ENCODE data around the gene MYZAP.

DNA sequence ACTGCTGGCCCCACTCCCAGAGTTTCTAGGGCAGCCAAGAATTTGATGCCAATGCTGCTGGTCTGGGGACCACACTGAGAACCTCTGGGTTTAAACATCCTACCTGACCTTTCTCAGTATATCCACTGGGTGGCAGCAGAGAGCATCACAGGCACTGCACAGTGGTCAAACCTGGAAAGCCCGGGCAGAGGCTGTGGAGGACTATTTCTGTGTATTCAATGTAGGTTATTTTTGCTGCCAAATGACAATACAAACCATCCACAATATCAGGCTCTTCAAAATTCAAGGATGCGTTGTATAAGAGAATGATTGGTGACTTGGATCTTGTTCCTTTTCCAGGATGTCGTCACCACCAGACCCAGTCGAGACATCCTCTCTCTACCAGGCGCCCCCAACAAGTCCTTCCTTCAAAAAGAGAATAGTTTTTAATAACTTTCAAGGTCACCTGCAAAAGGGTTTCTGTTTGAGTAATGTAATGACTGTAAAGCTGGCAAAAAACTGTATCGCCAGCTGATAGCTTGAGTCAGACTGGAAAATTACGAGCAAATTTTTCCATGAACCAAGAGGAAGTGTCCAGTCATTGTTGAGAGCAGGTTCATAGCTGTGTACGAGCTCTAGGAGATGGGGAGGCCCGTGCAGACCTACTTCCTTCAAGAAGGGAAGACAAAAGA lies 30.5 kb upstream of the MYZAP start:
- TF ChIP-seq, protein P1, sequence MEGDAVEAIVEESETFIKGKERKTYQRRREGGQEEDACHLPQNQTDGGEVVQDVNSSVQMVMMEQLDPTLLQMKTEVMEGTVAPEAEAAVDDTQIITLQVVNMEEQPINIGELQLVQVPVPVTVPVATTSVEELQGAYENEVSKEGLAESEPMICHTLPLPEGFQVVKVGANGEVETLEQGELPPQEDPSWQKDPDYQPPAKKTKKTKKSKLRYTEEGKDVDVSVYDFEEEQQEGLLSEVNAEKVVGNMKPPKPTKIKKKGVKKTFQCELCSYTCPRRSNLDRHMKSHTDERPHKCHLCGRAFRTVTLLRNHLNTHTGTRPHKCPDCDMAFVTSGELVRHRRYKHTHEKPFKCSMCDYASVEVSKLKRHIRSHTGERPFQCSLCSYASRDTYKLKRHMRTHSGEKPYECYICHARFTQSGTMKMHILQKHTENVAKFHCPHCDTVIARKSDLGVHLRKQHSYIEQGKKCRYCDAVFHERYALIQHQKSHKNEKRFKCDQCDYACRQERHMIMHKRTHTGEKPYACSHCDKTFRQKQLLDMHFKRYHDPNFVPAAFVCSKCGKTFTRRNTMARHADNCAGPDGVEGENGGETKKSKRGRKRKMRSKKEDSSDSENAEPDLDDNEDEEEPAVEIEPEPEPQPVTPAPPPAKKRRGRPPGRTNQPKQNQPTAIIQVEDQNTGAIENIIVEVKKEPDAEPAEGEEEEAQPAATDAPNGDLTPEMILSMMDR (conservative IDR thresholded peaks at IDR 0.05 in 1 of 2, IDR thresholded peaks at IDR 0.05 in 1 of 2; ENCODE audit: extremely low read depth in 1 of 2, insufficient read depth in 1 of 2, low read depth in 1 of 2, low read length in 2 of 2) = peak; percentile 76 to 90
- TF ChIP-seq EZH2 (IDR thresholded peaks at IDR 0.05; ENCODE audit: borderline replicate concordance, low read length) = no peak

Measured in mammary epithelial cell (primary cell).